HCT116 (cell line): ENCODE measurements around the gene ZNF845. TPM values are rescaled to one million over a fixed set of nuclear protein-coding genes. Genes with fewer than 3 reads are reported as not detected.

ENCODE experiments used
- ATAC-seq: fragments of 200-7000 bp; cut with Tn5 transposase; 2 replicates; pipeline ENCODE4 v1.9.1; 2020; ENCODE audit warnings: mild to moderate bottlenecking, moderate library complexity
- BruUV-seq: library from RNA; stranded (reverse); fragments of 400-500 nt; replicated peaks from 2 replicates; lab custom pipeline; 2021; lab: Mats Ljungman, UMichigan
- CTCF ChIA-PET: fragments of 300-600 bp; sonication (Branson Sonifier 250); formaldehyde crosslinking; loops from one replicate; lab custom pipeline; 2021; ENCODE audit warnings: antibody characterized with exemption; lab: Charles Lee
- POLR2A ChIA-PET: fragments of 300-600, 350-600 bp; sonication (Branson Sonifier 250); formaldehyde crosslinking; loops from one replicate; lab custom pipeline; 2021; ENCODE audit warnings: antibody characterized with exemption; lab: Charles Lee
- RAD21 ChIA-PET, 2 experiments: fragments of 300-600 bp; sonication (Branson Sonifier 250); formaldehyde crosslinking; loops; one replicate each; lab custom pipeline; 2023; ENCODE audit warnings: low total read pairs in 2 of 2; ENCODE audit not compliant: uncharacterized antibody in 2 of 2, unreplicated experiment in 2 of 2, low non-redundant PET in 1 of 2; lab: Charles Lee
- DNase-seq: peaks from one replicate; pipeline ENCODE4 v3.0.0-alpha.2; 2010; ENCODE audit warnings: low read depth, low spot score
- H2AFZ ChIP-seq: fragments of 200-600 bp; shearing (Covaris generic), sonication (generic); 2 replicates; pipeline ENCODE4 v1.6.1; 2017; ENCODE audit warnings: low read depth, mixed run types, mixed read lengths, antibody characterized with exemption, low read length; ENCODE audit not compliant: poor library complexity, severe bottlenecking
- H3K27ac ChIP-seq: 2 replicates; pipeline ENCODE4 v1.5.1; 2012; ENCODE audit warnings: low read depth, low read length
- H3K27me3 ChIP-seq: fragments of 200-600 bp; sonication (generic); 2 replicates; pipeline ENCODE4 v1.6.1; 2016; ENCODE audit warnings: mixed run types, low read length, mixed read lengths; ENCODE audit not compliant: insufficient read depth
- H3K36me3 ChIP-seq, 2 experiments: fragments of 200-500 bp in 1 of 2; fragments of 200-600 bp in 1 of 2; sonication (Bioruptor generic) in 1 of 2; sonication (generic) in 1 of 2; 2 replicates each; pipeline versions ENCODE4 v1.5.1 to v1.6.1; 2014 to 2016; ENCODE audit warnings: low read length in 2 of 2, inconsistent platforms in 1 of 2, mixed read lengths in 1 of 2, mixed run types in 1 of 2; ENCODE audit not compliant: insufficient read depth in 2 of 2, control insufficient read depth in 1 of 2
- H3K4me1 ChIP-seq, 2 experiments: fragments of 200-600 bp in 1 of 2; sonication (generic) in 1 of 2; 2 replicates each; pipeline versions ENCODE4 v1.5.1 to v1.6.1; 2012 to 2017; ENCODE audit warnings: low read length in 2 of 2, inconsistent platforms in 1 of 2, mild to moderate bottlenecking in 1 of 2, mixed read lengths in 1 of 2, mixed run types in 1 of 2, moderate library complexity in 1 of 2; ENCODE audit not compliant: insufficient read depth in 2 of 2, control insufficient read depth in 1 of 2
- H3K4me2 ChIP-seq: fragments of 200-600 bp; sonication (generic); 2 replicates; pipeline ENCODE4 v1.6.1; 2017; ENCODE audit warnings: mixed run types, low read length, mixed read lengths
- H3K4me3 ChIP-seq, 2 experiments: fragments of 200-600 bp in 1 of 2; sonication (generic) in 1 of 2; replicated peaks in 1 of 2; 2 replicates each; pipeline ENCODE4 v1.5.1; 2011 to 2016; ENCODE audit warnings: low read length in 2 of 2, control low read depth in 1 of 2, low read depth in 1 of 2, mild to moderate bottlenecking in 1 of 2, mixed read lengths in 1 of 2, mixed run types in 1 of 2
- H3K79me2 ChIP-seq: fragments of 200-600 bp; sonication (generic); 2 replicates; pipeline ENCODE4 v1.6.1; 2017; ENCODE audit warnings: mild to moderate bottlenecking, mixed run types, low read length, moderate library complexity, mixed read lengths; ENCODE audit not compliant: insufficient read depth
- H3K9ac ChIP-seq: fragments of 200-600 bp; sonication (generic); 2 replicates; pipeline ENCODE4 v1.6.1; 2016; ENCODE audit warnings: low read length, mixed read lengths
- H3K9me2 ChIP-seq: fragments of 200-600 bp; sonication (generic), shearing (Covaris generic); 2 replicates; pipeline ENCODE4 v1.6.1; 2017; ENCODE audit warnings: mixed run types, mild to moderate bottlenecking, moderate library complexity; ENCODE audit not compliant: insufficient read depth
- H3K9me3 ChIP-seq, 2 experiments: fragments of 200-500 bp in 1 of 2; fragments of 200-600 bp in 1 of 2; sonication (Bioruptor generic) in 1 of 2; sonication (generic) in 1 of 2; 2 replicates each; pipeline ENCODE4 v1.6.1; 2014 to 2017; ENCODE audit warnings: low read length in 2 of 2, mixed read lengths in 2 of 2, inconsistent platforms in 1 of 2, low read depth in 1 of 2, mild to moderate bottlenecking in 1 of 2, mixed run types in 1 of 2, moderate library complexity in 1 of 2; ENCODE audit not compliant: control insufficient read depth in 1 of 2, insufficient read depth in 1 of 2
- H4K20me1 ChIP-seq: fragments of 200-600 bp; sonication (generic), shearing (Covaris generic); 2 replicates; pipeline ENCODE4 v1.6.1; 2017; ENCODE audit warnings: mixed run types, mild to moderate bottlenecking, moderate library complexity; ENCODE audit not compliant: insufficient read depth
- CTCF ChIP-seq, 3 experiments: fragments of 200-600 bp in 1 of 3; sonication (generic) in 1 of 3; IDR thresholded peaks in 2 of 3; conservative IDR thresholded peaks in 1 of 3; 2 replicates each; pipeline ENCODE4 v1.5.1; 2012 to 2017; ENCODE audit warnings: low read depth in 2 of 3, low read length in 2 of 3, antibody characterized with exemption in 1 of 3, borderline replicate concordance in 1 of 3, control low read depth in 1 of 3, mild to moderate bottlenecking in 1 of 3, mixed read lengths in 1 of 3, mixed run types in 1 of 3, moderate library complexity in 1 of 3; ENCODE audit not compliant: insufficient read depth in 1 of 3
- EGR1 ChIP-seq: IDR thresholded peaks from 2 replicates; pipeline ENCODE4 v1.6.1; 2012; ENCODE audit warnings: low read depth
- ELF1 ChIP-seq: IDR thresholded peaks from 2 replicates; pipeline ENCODE4 v1.6.1; 2012; ENCODE audit warnings: low read depth, borderline replicate concordance
- EZH2 ChIP-seq: fragments of 200-600 bp; sonication (generic); IDR thresholded peaks from 2 replicates; pipeline ENCODE4 v1.6.1; 2017; ENCODE audit warnings: antibody characterized with exemption, mixed run types
- FOSL1 ChIP-seq: IDR thresholded peaks from 2 replicates; pipeline ENCODE4 v1.6.1; 2012; ENCODE audit warnings: low read depth
- JUND ChIP-seq: IDR thresholded peaks from 2 replicates; pipeline ENCODE4 v1.6.1; 2012
- MAX ChIP-seq: IDR thresholded peaks from 2 replicates; pipeline ENCODE4 v1.6.1; 2012
- POLR2A ChIP-seq: IDR thresholded peaks from 2 replicates; pipeline ENCODE4 v1.7.0; 2011; ENCODE audit warnings: borderline replicate concordance; ENCODE audit not compliant: insufficient read depth, insufficient read length; ENCODE audit errors: extremely low read depth
- POLR2AphosphoS5 ChIP-seq: IDR thresholded peaks from 2 replicates; pipeline ENCODE4 v1.6.1; 2011; ENCODE audit warnings: mild to moderate bottlenecking, low read depth, low read length, moderate library complexity
- RAD21 ChIP-seq: IDR thresholded peaks from 2 replicates; pipeline ENCODE4 v1.6.1; 2012; ENCODE audit warnings: low read depth, mild to moderate bottlenecking
- SIN3A ChIP-seq: IDR thresholded peaks from 2 replicates; pipeline ENCODE4 v1.6.1; 2012; ENCODE audit warnings: low read depth
- SP1 ChIP-seq: IDR thresholded peaks from 2 replicates; pipeline ENCODE4 v1.6.1; 2012; ENCODE audit warnings: low read depth
- SRF ChIP-seq: IDR thresholded peaks from 2 replicates; pipeline ENCODE4 v1.6.1; 2012; ENCODE audit warnings: low read depth
- TCF7L2 ChIP-seq: IDR thresholded peaks from 2 replicates; pipeline ENCODE4 v1.7.0; 2011; ENCODE audit warnings: borderline replicate concordance, inconsistent platforms; ENCODE audit not compliant: insufficient read depth, insufficient read length; ENCODE audit errors: extremely low read depth
- ZBTB33 ChIP-seq: IDR thresholded peaks from 2 replicates; pipeline ENCODE4 v1.6.1; 2011; ENCODE audit warnings: mild to moderate bottlenecking, low read length, moderate library complexity; ENCODE audit not compliant: insufficient replicate concordance; ENCODE audit errors: extremely low read depth
- ZNF274 ChIP-seq: fragments of 200-500 bp; sonication (Bioruptor generic); IDR thresholded peaks from 2 replicates; pipeline ENCODE4 v1.6.1; 2014; ENCODE audit warnings: mild to moderate bottlenecking, low read depth, low read length, inconsistent platforms
- intact Hi-C: fragments of 100-400 bp; cut with micrococcal nuclease; formaldehyde crosslinking; loops from 2 replicates; pipeline ENCODE4 v1.10.0; 2022
- total RNA-seq: library from RNA; stranded (reverse); gene quantifications from one replicate; pipeline ENCODE4 v1.2.1, GENCODE V29; 2021; ENCODE audit not compliant: unreplicated experiment

The ZNF845 gene
- total RNA-seq, 1 experiment from 2014 or later = 5.4 TPM

- no peaks in the 10 kb centered on the region for H3K27me3 ChIP-seq
- ChIA-PET POLR2A (no interaction called here), RAD21 (no interaction called here), CTCF (no interaction called here)
- ATAC-seq (no peak), DNase-seq (no peak)
- H3K36me3 ChIP-seq = no peaks in the 10 kb centered on the region; a peak in 1 of 4 replicates
- TF ChIP-seq RAD21 (no peak), MAX (no peak)
- no peaks in the 10 kb centered on the region for H3K9me2 ChIP-seq
- no peak overlapping the region for H3K9ac ChIP-seq
- BruUV-seq = no TSS peak
- no peak overlapping the region for H2AFZ ChIP-seq
- no peaks in the 10 kb centered on the region for H4K20me1 ChIP-seq
- no peak overlapping the region for H3K4me3 ChIP-seq
- H3K9me3 ChIP-seq = no peaks in the 10 kb centered on the region; a peak in 1 of 4 replicates
- peaks cover 0 to 9% of the 10 kb centered on the region in 2 experiments; a peak in 1 of 4 replicates for H3K4me1 ChIP-seq
- peaks cover 4% of the 10 kb centered on the region; the same call in 1 of the 2 replicates for H3K79me2 ChIP-seq
- no peak overlapping the region for H3K4me2 ChIP-seq
- no peak overlapping the region for H3K27ac ChIP-seq
- intact Hi-C loops = loop anchor here (5.0 kb wide), 1 partner anchor 35 kb away; the partner anchor contains the start of gene ZNF525
Observed at GRCh38 chr19:53332484-53332883, 1.1 kb upstream of the ZNF845 start.

GRCh38 chr19:53333066-53333462, 485 bp upstream of the ZNF845 start:
- H3K9me2 ChIP-seq = no peaks in the 10 kb centered on the region
- peak; percentile 19 for ATAC-seq
- no peaks in the 10 kb centered on the region for H4K20me1 ChIP-seq
- TF ChIP-seq EZH2 (no peak), SIN3A (no peak), MAX (no peak), ZNF274 (no peak), POLR2AphosphoS5 (no peak), JUND (no peak), EGR1 (no peak), ELF1 (no peak), TCF7L2 (no peak), ZBTB33 (no peak), FOSL1 (no peak), SP1 (no peak), CTCF (IDR thresholded peaks at IDR 0.05 in 2 of 3, conservative IDR thresholded peaks at IDR 0.05 in 1 of 3; ENCODE audit: borderline replicate concordance in 1 of 3, insufficient read depth in 1 of 3, low read depth in 2 of 3, low read length in 2 of 3) (no peak), RAD21 (no peak), SRF (no peak), POLR2A (no peak)
- peaks cover 0 to 9% of the 10 kb centered on the region in 2 experiments; a peak in 1 of 4 replicates for H3K4me1 ChIP-seq
- peak overlapping the region; percentile 78 for H2AFZ ChIP-seq
- no peak for DNase-seq
- H3K79me2 ChIP-seq = peaks cover 4% of the 10 kb centered on the region; the same call in 1 of the 2 replicates
- ChIA-PET CTCF (no interaction called here), POLR2A (no interaction called here), RAD21 (no interaction called here)
- no TSS peak for BruUV-seq
- intact Hi-C loops = loop anchor here (5.0 kb wide), 1 partner anchor 34 kb away; the partner anchor contains the start of gene ZNF525
- H3K36me3 ChIP-seq = no peaks in the 10 kb centered on the region; a peak in 1 of 4 replicates
- no peaks in the 10 kb centered on the region; a peak in 1 of 4 replicates for H3K9me3 ChIP-seq
- peak overlapping the region; percentile 59; the same call in 1 of the 2 replicates for H3K27ac ChIP-seq
- H3K27me3 ChIP-seq = no peaks in the 10 kb centered on the region
- H3K9ac ChIP-seq = no peak overlapping the region
- peak overlapping the region; percentile 64 to 70 for H3K4me3 ChIP-seq
- H3K4me2 ChIP-seq = peak overlapping the region; percentile 93
